Body of pancreas (tissue), 4 donors: ENCODE measurements around the gene UNC93B1.

ENCODE experiments used
- POLR2A ChIP-seq, 3 donors: fragments of 450-650 bp; IDR thresholded peaks; one replicate each; pipeline ENCODE4 v1.6.1; 2016; ENCODE audit warnings: antibody characterized with exemption in 3 of 3, mild to moderate bottlenecking in 2 of 3
- TF ChIP-seq, protein P1 (sequence below), 7 experiments: fragments of 450-650 bp in 4 of 7; fragments of 200-600 bp in 3 of 7; sonication (generic) in 3 of 7; IDR thresholded peaks; one replicate each; pipeline ENCODE4 v1.5.1; 2016 to 2019; ENCODE audit warnings: antibody characterized with exemption in 7 of 7

DNA sequence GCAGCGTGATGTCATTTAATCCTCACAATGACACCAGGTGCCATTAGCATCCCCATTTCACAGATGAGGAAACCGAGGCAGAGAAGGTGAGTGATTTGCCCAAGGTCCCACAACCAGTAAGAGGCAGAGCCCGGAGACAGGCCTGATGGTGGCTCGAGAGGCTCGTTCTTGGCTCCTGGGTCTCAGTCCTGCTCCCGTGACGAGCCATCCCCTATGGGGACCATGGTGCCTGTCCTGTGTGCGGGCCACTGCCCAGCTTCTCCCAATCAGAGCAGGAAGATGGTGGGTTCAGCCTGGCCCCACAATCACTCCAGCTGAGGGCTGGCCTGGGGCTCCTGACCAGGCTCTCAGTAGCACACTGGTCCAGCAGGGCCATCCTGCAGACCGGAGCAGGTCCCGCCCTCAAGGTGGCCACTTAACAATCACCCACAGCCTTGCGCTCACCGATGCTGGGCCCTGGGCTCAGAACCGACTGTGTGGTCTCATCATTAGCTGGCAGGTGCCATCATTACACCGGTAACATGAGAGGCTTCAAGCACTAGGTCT, 9.8 kb upstream of the UNC93B1 start:
- TF ChIP-seq, protein P1, sequence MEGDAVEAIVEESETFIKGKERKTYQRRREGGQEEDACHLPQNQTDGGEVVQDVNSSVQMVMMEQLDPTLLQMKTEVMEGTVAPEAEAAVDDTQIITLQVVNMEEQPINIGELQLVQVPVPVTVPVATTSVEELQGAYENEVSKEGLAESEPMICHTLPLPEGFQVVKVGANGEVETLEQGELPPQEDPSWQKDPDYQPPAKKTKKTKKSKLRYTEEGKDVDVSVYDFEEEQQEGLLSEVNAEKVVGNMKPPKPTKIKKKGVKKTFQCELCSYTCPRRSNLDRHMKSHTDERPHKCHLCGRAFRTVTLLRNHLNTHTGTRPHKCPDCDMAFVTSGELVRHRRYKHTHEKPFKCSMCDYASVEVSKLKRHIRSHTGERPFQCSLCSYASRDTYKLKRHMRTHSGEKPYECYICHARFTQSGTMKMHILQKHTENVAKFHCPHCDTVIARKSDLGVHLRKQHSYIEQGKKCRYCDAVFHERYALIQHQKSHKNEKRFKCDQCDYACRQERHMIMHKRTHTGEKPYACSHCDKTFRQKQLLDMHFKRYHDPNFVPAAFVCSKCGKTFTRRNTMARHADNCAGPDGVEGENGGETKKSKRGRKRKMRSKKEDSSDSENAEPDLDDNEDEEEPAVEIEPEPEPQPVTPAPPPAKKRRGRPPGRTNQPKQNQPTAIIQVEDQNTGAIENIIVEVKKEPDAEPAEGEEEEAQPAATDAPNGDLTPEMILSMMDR (IDR thresholded peaks at IDR 0.05), result no peak
- TF ChIP-seq POLR2A (IDR thresholded peaks at IDR 0.05), result no peak
